Mucosa of descending colon (tissue), 3 donors: Measurements from ENCODE around the gene TMEM108. TPM values are rescaled to one million over a fixed set of nuclear protein-coding genes. Genes with fewer than 3 reads are reported as not detected.

Source experiments
- ATAC-seq: fragments of 200-7000 bp; cut with Tn5 transposase; one replicate; pipeline ENCODE4 v1.9.1; 2020; ENCODE audit warnings: mild to moderate bottlenecking, moderate library complexity
- DNase-seq, 3 donors: peaks; one replicate each; pipeline ENCODE4 v3.0.0-alpha.2; 2020
- H3K36me3 ChIP-seq: fragments of 200-600 bp; one replicate; pipeline ENCODE4 v1.8.0; 2021; ENCODE audit warnings: low read depth, mild to moderate bottlenecking
- H3K4me1 ChIP-seq: fragments of 200-600 bp; one replicate; pipeline ENCODE4 v1.8.0; 2021; ENCODE audit warnings: low read depth, mild to moderate bottlenecking
- H3K4me3 ChIP-seq: fragments of 200-600 bp; one replicate; pipeline ENCODE4 v1.8.0; 2021; ENCODE audit warnings: mild to moderate bottlenecking
- H3K9me3 ChIP-seq: fragments of 200-600 bp; one replicate; pipeline ENCODE4 v1.8.0; 2021; ENCODE audit warnings: mild to moderate bottlenecking
- intact Hi-C, 2 donors: fragments of 100-400 bp; cut with DNase I in 1 of 2; cut with micrococcal nuclease in 1 of 2; formaldehyde crosslinking; loops; one replicate each; pipeline versions ENCODE4 v1.11.0 to v1.11.1; 2022; cut with DNase I, micrococcal nuclease
- total RNA-seq, 3 donors: library from RNA; stranded (reverse); fragmentation: NEBNext Ultra II Directional in 2 of 3; extraction: Animal tissue kit (Norgen Biotek cat#: 25700) in 2 of 3; gene quantifications; one replicate each; pipeline versions ENCODE4 v1.2.1 to v1.2.4, GENCODE V29; 2021 to 2023
- TF ChIP-seq, protein P1 (sequence below): fragments of 200-600 bp; IDR thresholded peaks from one replicate; pipeline ENCODE4 v1.8.0; 2022; ENCODE audit warnings: antibody characterized with exemption, mild to moderate bottlenecking
- donor health status: DM: no; HTN: no; CAD: no; lungs with moderate emphysema.
- donor health status: DM: no; HTN: no; CAD: no.
- donor health status: DM: no; HTN: yes; CAD: no.

The TMEM108 gene
- total RNA-seq, 3 donors from 2014 or later, result 0.72 to 3.4 (median 1.1) TPM

DNA sequence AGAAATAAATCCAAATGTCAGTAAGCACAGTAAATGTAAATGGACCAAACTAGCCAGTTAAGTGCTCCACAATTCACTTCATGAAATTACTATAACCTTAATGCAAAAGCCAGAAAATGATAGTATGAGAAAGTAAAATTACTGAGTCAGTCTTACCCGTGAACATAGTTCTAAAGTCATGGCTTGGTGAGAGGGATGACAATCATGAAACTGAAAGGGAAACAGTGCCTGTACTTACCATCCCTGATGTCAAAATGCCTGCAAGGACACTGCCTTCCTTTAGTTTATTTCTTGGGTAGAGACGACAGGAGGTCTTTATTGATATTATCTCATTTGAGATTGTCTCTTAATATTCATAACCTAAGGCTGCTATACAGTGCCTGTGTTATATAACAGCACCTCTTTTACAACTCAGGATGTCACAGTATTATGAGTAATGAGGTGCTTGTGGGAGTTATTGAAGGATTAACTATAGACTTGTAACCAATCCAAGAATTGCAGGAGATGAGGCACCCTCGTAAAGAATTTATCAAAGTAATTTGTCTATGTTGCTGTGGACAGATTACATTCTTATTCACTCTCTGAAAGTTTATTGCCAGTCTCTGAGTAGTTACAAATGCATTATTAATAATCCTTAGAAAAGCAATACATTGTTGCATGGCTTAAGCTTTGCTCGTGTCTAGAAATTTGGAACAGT lies 218.7 kb downstream of the TMEM108 start:
- ATAC-seq, result no peak
- intact Hi-C loops, result loop anchor here in 1 of 2 donors (5.0 kb wide), 1 partner anchor 145 kb away; the partner anchor contains the start of gene BFSP2
- no peaks in the 10 kb centered on the region for H3K9me3 ChIP-seq

DNA sequence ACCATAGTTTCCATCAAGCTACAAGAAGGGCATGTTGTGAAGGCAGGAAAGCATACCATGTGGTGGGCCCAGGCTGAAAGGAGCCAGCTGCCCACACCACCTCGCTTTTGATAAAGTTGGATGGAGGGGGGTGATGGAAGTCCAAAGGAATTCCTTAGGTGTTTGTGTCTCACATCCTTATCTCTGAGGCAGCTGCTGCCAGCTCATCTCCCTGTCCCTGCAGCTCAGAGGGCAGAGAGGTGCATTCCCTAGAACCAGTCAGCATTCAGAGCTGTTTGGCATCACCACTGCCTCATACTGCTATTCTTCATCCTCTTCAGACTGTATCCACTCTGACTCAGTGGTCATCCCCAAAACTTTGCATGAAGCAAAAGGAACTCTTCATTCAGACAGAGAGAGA lies 220.2 kb downstream of the TMEM108 start:
- DNase-seq (no peak), ATAC-seq (no peak)
- Histone ChIP-seq H3K4me1 (no peaks in the 10 kb centered on the region), H3K4me3 (no peak overlapping the region), H3K36me3 (no peaks in the 10 kb centered on the region), H3K9me3 (no peaks in the 10 kb centered on the region)
- intact Hi-C loops, result loop anchor here in 1 of 2 donors (5.0 kb wide), 1 partner anchor 144 kb away; the partner anchor contains the start of gene BFSP2
- TF ChIP-seq, protein P1, sequence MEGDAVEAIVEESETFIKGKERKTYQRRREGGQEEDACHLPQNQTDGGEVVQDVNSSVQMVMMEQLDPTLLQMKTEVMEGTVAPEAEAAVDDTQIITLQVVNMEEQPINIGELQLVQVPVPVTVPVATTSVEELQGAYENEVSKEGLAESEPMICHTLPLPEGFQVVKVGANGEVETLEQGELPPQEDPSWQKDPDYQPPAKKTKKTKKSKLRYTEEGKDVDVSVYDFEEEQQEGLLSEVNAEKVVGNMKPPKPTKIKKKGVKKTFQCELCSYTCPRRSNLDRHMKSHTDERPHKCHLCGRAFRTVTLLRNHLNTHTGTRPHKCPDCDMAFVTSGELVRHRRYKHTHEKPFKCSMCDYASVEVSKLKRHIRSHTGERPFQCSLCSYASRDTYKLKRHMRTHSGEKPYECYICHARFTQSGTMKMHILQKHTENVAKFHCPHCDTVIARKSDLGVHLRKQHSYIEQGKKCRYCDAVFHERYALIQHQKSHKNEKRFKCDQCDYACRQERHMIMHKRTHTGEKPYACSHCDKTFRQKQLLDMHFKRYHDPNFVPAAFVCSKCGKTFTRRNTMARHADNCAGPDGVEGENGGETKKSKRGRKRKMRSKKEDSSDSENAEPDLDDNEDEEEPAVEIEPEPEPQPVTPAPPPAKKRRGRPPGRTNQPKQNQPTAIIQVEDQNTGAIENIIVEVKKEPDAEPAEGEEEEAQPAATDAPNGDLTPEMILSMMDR, result no peak

More for the DNA sequence above, 218.7 kb downstream of the TMEM108 start:
- no peaks in the 10 kb centered on the region for H3K36me3 ChIP-seq
- no peak for DNase-seq
- no peak overlapping the region for H3K4me3 ChIP-seq
- TF ChIP-seq, protein P1, result no peak
- no peaks in the 10 kb centered on the region for H3K4me1 ChIP-seq

DNA sequence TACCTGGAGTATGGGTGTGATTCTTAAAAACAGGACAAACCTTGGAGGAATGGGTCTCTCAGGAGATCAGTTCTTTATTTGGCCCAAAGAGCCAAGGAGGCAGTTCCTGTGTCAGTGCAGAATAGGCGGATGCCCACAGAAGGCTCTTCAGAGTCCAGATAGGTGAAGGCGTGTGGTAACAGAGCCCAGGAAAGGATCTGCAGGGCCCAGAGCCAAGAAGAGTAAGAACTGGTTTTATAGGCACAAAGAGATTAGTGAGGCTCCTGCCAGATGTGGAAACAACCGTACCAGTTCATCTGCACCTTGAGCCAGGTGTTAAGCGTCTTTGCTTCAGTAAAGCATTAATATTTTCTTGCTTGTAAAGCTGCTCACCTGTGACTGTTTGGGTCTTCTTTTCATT lies 221.6 kb downstream of the TMEM108 start:
- intact Hi-C loops, result loop anchor here in 1 of 2 donors (5.0 kb wide), 1 partner anchor 143 kb away; the partner anchor contains the start of gene BFSP2
- TF ChIP-seq, protein P1, result no peak

DNA sequence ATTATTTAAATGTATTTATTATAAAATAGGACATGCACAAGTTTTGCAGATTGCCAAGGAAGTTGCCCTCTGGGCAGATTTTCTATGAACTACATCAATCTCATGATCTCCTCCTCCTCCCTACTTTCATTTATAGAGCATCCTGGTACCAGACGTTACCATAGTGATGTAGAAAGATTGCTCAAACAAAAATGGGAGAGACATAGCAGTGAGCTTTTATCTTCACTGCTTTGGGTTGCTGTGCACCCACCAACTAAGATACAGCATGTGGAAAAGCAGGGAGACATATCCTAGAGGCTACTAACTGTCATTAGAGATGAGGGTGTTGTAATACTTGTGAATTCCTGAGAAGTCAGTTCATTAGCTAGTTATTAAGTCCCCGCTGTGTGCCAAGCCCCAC lies 224.1 kb downstream of the TMEM108 start:
- intact Hi-C loops, result no loop called here
- ATAC-seq, result no peak
- Histone ChIP-seq H3K4me1 (no peaks in the 10 kb centered on the region), H3K36me3 (no peaks in the 10 kb centered on the region), H3K9me3 (no peaks in the 10 kb centered on the region), H3K4me3 (no peak overlapping the region)
- no peak for DNase-seq
- TF ChIP-seq, protein P1, result no peak

More for the DNA sequence above, 221.6 kb downstream of the TMEM108 start:
- Histone ChIP-seq H3K4me3 (no peak overlapping the region), H3K36me3 (no peaks in the 10 kb centered on the region), H3K4me1 (no peaks in the 10 kb centered on the region), H3K9me3 (no peaks in the 10 kb centered on the region)
- DNase-seq, result no peak
- no peak for ATAC-seq

DNA sequence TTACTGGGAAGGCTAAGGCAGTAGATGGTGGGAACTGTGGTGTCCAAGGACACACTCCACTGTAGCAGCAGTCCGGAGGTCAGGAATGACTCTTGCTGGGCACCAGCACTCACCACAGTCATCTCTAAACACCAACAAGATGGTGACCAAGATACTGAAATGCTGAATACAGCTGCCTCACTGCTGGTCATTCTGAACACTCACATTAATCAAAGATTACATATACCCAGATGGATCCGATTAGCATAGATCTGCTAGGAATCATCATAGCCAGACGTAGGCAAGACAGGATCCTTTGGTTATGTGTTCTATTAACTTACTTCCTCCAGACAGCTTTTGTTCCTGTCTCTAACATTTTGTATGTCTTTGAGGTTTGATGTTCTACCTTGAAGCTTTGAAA lies 226.7 kb downstream of the TMEM108 start:
- Histone ChIP-seq H3K4me3 (no peak overlapping the region), H3K36me3 (no peaks in the 10 kb centered on the region), H3K4me1 (no peaks in the 10 kb centered on the region), H3K9me3 (no peaks in the 10 kb centered on the region)
- intact Hi-C loops, result no loop called here
- TF ChIP-seq, protein P1, result no peak
- DNase-seq (no peak), ATAC-seq (no peak)
